Subcutaneous abdominal adipose tissue (tissue), 5 donors: ENCODE results near the gene LY6G5C.

ENCODE experiments used
- H3K27ac ChIP-seq: one replicate; pipeline ENCODE4 v1.7.0; 2013; ENCODE audit warnings: low read depth, mild to moderate bottlenecking, inconsistent platforms, low read length, moderate library complexity
- H3K27me3 ChIP-seq, 5 donors: one replicate each; pipeline ENCODE4 v1.7.0; 2013; ENCODE audit warnings: low read length in 5 of 5, inconsistent platforms in 1 of 5; ENCODE audit not compliant: control insufficient read depth in 5 of 5, insufficient read depth in 4 of 5
- H3K36me3 ChIP-seq, 5 donors: one replicate each; pipeline ENCODE4 v1.7.0; 2013; ENCODE audit warnings: low read length in 5 of 5; ENCODE audit not compliant: control insufficient read depth in 5 of 5, insufficient read depth in 5 of 5
- H3K4me1 ChIP-seq, 5 donors: one replicate each; pipeline ENCODE4 v1.7.0; 2013; ENCODE audit warnings: low read length in 5 of 5, mild to moderate bottlenecking in 3 of 5, moderate library complexity in 1 of 5; ENCODE audit not compliant: control insufficient read depth in 5 of 5, insufficient read depth in 5 of 5
- H3K4me3 ChIP-seq, 5 donors: one replicate each; pipeline ENCODE4 v1.7.0; 2013; ENCODE audit warnings: low read length in 5 of 5, low read depth in 1 of 5
- H3K9ac ChIP-seq, 5 donors: one replicate each; pipeline ENCODE4 v1.7.0; 2013; ENCODE audit warnings: low read length in 5 of 5, mild to moderate bottlenecking in 4 of 5, moderate library complexity in 3 of 5
- H3K9me3 ChIP-seq, 5 donors: one replicate each; pipeline ENCODE4 v1.7.0; 2013; ENCODE audit warnings: low read length in 5 of 5; ENCODE audit not compliant: control insufficient read depth in 5 of 5
- donor health status: healthy.
- donor health status: healthy.
- donor health status: healthy.
- donor health status: healthy.
- donor health status: healthy.

LY6G5C gene

DNA sequence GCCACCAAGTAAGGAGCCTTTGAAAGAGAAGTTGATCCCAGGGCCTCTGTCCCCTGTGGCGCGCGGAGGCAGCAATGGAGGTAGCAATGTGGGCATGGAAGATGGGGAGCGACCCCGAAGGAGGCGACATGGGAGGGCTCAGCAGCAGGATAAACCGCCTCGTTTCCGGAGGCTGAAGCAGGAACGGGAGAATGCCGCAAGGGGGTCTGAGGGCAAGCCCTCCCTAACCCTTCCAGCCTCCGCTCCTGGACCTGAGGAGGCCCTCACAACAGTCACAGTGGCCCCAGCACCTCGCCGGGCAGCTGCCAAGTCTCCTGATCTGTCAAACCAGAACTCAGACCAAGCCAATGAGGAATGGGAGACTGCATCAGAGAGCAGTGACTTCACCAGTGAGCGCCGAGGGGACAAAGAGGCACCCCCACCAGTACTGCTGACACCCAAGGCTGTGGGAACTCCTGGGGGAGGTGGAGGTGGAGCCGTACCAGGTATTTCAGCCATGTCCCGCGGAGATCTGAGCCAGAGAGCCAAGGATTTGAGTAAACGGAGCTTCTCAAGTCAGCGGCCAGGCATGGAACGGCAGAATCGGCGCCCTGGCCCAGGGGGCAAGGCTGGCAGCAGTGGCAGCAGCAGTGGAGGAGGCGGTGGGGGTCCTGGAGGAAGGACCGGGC is 48.5 kb downstream of the LY6G5C start:
- Histone ChIP-seq H3K36me3 (peaks cover 8 to 100% (median 99%) of the 10 kb centered on the region in 5 donors), H3K4me3 (no peak overlapping the region), H3K27me3 (no peaks in the 10 kb centered on the region), H3K4me1 (peaks cover 1 to 29% (median 13%) of the 10 kb centered on the region in 5 donors), H3K9ac (no peak overlapping the region), H3K27ac (no peak overlapping the region), H3K9me3 (no peaks in the 10 kb centered on the region)

DNA sequence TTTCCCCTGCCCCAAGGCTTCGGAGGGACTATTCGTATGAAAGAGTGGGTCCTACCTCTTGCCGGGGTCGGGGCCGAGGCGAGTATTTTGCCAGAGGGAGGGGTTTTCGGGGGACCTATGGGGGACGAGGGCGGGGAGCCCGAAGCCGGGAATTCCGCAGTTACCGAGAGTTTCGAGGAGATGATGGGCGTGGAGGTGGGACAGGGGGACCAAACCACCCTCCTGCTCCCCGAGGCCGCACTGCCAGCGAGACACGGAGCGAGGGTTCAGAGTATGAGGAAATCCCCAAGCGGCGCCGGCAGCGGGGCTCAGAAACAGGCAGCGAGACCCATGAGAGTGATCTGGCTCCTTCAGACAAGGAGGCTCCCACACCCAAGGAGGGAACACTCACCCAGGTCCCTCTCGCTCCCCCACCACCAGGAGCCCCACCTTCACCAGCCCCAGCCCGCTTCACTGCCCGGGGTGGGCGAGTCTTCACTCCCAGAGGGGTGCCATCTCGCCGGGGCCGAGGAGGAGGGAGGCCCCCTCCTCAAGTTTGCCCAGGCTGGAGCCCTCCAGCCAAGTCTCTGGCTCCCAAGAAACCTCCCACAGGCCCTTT is 49.1 kb downstream of the LY6G5C start:
- no peak overlapping the region for H3K27ac ChIP-seq

DNA sequence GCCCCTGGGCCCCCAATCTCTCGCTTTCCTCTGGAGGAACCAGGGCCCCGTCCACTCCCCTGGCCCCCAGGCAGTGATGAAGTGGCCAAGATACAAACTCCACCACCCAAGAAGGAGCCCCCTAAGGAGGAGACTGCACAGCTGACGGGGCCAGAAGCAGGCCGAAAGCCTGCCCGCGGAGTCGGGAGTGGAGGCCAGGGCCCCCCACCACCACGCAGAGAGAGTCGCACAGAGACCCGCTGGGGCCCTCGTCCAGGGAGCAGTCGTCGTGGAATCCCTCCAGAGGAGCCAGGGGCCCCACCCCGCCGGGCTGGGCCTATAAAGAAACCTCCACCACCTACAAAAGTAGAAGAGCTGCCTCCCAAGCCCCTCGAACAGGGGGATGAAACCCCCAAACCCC is 49.7 kb downstream of the LY6G5C start:
- Histone ChIP-seq H3K36me3 (peaks cover 11 to 100% (median 100%) of the 10 kb centered on the region in 5 donors), H3K9me3 (no peaks in the 10 kb centered on the region), H3K4me1 (peaks cover 1 to 29% (median 13%) of the 10 kb centered on the region in 5 donors), H3K27ac (no peak overlapping the region), H3K4me3 (no peak overlapping the region), H3K27me3 (no peaks in the 10 kb centered on the region), H3K9ac (no peak overlapping the region)

More for the DNA sequence above, 49.1 kb downstream of the LY6G5C start:
- Histone ChIP-seq H3K36me3 (peaks cover 11 to 100% (median 100%) of the 10 kb centered on the region in 5 donors), H3K4me1 (peaks cover 1 to 29% (median 13%) of the 10 kb centered on the region in 5 donors), H3K4me3 (no peak overlapping the region), H3K27me3 (no peaks in the 10 kb centered on the region), H3K9ac (no peak overlapping the region), H3K9me3 (no peaks in the 10 kb centered on the region)

DNA sequence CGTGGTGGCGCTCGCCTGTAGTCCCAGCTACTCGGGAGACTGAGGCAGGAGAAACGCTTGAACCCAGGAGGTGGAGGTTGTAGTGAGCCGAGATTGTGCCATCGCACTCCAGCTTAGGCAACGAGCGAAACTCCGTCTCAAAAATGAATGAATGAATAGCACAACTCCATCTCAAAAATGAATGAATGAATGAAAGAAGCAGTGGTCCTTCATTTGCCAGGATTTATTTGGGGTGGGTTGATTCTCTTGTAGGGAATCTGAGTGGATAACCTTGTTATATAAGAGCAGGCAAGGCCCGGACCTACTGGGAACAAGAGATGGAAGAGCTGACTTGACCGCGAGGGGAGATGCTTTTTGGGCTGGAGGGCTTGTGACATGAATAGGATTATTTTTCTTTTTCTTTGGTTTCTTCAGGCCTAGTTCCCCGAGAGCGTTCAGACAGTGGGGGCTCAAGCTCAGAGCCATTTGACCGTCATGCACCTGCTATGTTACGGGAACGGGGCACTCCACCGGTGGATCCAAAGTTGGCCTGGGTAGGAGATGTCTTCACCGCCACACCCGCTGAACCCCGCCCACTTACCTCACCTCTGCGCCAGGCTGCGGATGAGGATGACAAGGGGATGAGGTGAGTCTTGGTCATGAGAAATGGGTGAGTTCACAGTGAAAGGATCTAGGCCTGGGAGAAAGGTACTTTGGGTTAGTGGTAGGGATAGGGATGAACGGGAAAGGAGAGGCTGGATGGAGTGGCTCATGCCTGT is 50.5 kb downstream of the LY6G5C start:
- Histone ChIP-seq H3K36me3 (peaks cover 11 to 100% (median 100%) of the 10 kb centered on the region in 5 donors), H3K27ac (no peak overlapping the region), H3K4me3 (no peak overlapping the region), H3K27me3 (no peaks in the 10 kb centered on the region), H3K4me1 (peaks cover 1 to 27% (median 12%) of the 10 kb centered on the region in 5 donors), H3K9ac (no peak overlapping the region), H3K9me3 (no peaks in the 10 kb centered on the region)

DNA sequence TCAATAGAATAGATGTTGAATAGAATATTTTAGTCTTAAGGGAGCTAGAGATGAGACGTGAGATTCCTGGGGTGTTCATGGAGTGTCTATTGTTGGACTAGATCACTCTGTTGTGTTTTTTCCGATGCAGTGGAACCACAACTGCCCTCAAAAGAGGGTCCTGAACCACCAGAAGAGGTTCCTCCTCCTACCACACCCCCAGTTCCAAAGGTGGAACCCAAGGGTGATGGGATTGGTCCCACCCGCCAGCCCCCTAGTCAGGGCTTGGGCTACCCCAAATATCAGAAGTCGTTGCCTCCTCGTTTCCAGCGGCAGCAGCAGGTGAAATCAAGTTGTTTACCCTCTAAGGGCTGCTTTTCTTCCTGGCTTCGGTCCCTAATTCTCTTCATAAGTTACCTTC is 51.9 kb downstream of the LY6G5C start:
- H3K36me3 ChIP-seq: peaks cover 11 to 100% (median 99%) of the 10 kb centered on the region in 5 donors

DNA sequence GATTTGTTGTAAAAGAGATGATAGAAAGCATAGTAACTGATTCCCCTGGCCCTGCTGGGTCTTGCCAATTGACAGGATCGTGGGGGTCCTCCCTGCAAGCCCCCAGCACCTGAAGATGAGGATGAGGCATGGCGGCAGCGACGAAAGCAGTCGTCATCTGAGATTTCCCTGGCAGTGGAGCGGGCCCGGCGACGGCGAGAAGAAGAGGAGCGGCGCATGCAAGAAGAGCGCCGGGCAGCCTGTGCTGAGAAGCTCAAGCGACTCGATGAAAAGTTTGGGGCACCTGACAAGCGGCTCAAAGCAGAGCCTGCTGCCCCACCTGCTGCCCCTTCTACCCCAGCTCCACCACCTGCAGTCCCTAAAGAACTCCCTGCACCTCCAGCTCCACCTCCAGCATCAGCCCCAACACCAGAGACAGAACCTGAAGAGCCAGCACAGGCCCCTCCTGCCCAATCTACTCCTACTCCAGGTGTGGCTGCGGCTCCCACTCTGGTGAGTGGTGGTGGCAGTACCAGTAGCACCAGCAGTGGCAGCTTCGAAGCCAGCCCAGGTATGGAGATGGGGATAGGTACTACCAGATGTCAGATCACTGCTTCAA is 53.1 kb downstream of the LY6G5C start:
- H3K4me3 ChIP-seq: no peak overlapping the region
- H3K27me3 ChIP-seq: no peaks in the 10 kb centered on the region
- peaks cover 11 to 95% (median 93%) of the 10 kb centered on the region in 5 donors for H3K36me3 ChIP-seq
- H3K27ac ChIP-seq: no peak overlapping the region
- H3K9ac ChIP-seq: no peak overlapping the region
- H3K4me1 ChIP-seq: peaks cover 0 to 18% (median 0%) of the 10 kb centered on the region in 5 donors
- H3K9me3 ChIP-seq: no peaks in the 10 kb centered on the region

More for the DNA sequence above, 51.9 kb downstream of the LY6G5C start:
- no peak overlapping the region for H3K9ac ChIP-seq
- peaks cover 0 to 22% (median 0%) of the 10 kb centered on the region in 5 donors for H3K4me1 ChIP-seq
- no peak overlapping the region for H3K4me3 ChIP-seq
- no peak overlapping the region for H3K27ac ChIP-seq
- no peaks in the 10 kb centered on the region for H3K9me3 ChIP-seq
- no peaks in the 10 kb centered on the region for H3K27me3 ChIP-seq

DNA sequence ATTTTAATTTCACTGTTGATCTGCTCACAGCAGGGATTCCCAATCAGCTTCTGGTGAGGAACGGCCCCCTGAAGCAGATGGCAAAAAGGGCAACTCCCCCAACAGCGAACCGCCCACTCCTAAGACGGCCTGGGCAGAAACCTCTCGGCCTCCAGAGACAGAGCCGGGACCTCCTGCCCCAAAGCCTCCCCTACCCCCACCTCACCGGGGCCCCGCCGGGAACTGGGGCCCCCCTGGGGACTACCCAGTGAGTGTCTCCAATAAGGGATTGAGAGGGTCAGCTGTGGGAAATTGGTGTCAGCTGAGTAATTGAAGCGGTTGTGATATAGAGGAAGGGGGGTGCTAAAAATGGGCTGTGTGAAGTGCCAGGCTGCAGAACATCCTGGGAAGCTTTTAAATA is 53.9 kb downstream of the LY6G5C start:
- no peak overlapping the region for H3K4me3 ChIP-seq
- H3K36me3 ChIP-seq: peaks cover 11 to 87% (median 85%) of the 10 kb centered on the region in 5 donors
- no peak overlapping the region for H3K9ac ChIP-seq
- peaks cover 0 to 22% (median 8%) of the 10 kb centered on the region in 5 donors for H3K4me1 ChIP-seq
- H3K27me3 ChIP-seq: no peaks in the 10 kb centered on the region
- H3K9me3 ChIP-seq: no peaks in the 10 kb centered on the region
- peak overlapping the region; percentile 10 for H3K27ac ChIP-seq
